CD4-positive, alpha-beta T cell treated with Interleukin-4 for 1 hour (primary cell): Measurements from ENCODE around the gene GDAP2.
"Not testable (repeated sequence)": the region's sequence is repeated elsewhere in the genome, so short reads cannot be mapped to it uniquely, and the experiment has no call there.

Experiments used
- DNase-seq, 2 donors: peaks; one replicate each; pipeline ENCODE4 v3.0.0-alpha.2; 2020 to 2022

The GDAP2 gene

DNA sequence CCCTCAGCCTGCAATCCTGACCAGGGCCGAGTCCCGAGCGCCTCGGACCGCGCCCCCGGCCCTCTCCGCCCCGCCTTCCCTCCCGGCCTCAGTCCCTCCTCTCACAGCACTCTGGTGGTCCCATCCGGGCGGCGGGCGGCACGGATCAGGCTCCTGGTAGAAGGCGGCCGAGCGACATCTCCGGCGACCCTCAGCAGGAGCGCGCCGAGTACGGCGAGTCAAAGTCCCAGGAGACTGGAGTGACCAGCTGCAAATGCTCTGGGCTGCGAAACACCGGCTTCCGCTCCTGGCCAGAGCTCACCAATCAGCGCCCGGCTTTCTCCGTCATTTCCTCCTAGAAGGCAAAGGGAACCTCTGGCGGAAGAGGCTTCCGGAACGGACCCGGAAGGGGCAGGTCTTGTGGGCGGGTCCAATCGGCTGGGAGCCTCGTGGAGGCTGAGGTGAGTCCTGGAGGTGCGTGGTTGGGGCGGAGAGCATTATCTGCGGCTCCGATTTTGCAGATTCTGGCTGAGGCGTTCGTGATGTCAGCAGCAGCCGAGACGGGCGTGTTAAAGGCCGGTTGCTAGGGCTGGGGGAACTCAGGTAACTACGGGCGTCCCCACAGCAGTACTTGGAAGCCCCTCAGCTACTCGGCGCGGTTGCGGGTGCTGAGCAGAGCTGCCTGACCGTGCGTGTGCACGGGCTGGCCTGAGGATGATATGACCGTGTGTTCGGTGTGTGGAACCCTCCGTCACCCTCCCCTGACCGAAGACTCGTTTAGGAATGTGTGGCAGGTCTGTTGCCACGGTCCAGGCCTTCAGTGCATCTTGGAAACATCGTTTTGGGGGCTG is at the start of gene GDAP2, which contains the start of gene WDR3:
TSS of gene GDAP2 (minus strand) at position 279 of the 830 bp plus-strand sequence. CDS start 9,264 bp downstream, outside the sequence.
TSS of gene WDR3 (plus strand) at position 397 of the 830 bp plus-strand sequence. CDS start 3,581 bp downstream, outside the sequence.
- peak; percentile 96 for DNase-seq

- no peak for DNase-seq
Observed at GRCh38 chr1:117976381-117976780, 47.0 kb upstream of the GDAP2 start.

GRCh38 chr1:117971777-117972176 is 42.4 kb upstream of the GDAP2 start:
- no peak for DNase-seq

DNA sequence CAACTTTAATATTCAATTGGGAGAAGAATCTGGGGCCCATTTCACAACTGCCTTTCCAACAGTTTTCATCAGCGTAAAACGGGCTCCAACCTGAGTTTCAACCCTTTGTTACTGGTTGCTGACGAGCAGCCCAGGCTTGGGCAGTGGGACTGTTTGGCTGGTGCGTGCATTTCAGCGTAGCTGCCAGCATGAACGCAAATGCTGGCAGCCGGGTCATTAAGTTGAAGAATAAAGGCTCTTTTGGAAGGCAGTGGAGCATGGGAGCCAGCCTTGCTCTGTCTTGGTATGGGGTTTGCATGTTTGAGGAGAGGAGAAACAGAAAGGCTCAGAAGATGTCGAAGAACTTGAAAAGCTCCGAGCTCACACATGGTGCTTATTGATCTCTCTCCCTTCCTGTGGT is 40.8 kb upstream of the GDAP2 start:
- DNase-seq = no peak

GRCh38 chr1:117967881-117968280 is 38.5 kb upstream of the GDAP2 start:
- DNase-seq = no peak

DNA sequence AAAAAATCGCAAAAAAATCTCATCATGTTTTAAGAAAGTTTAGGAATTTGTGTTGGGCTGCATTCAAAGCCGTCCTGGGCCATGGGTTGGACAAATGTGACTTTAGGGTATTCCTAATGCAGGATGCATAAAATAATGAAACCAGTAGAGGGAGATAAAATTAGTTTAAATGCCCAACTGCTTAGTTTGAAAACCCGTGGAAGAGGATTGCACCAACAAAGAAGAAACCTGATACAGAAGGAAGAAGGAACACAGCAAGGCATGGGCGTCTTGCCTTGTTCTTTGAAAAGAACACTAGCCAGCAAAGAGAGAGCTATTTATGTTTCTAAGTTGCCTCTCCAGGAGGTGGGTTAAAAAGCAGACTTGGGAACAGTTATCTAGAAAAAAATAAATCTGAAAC is 38.1 kb upstream of the GDAP2 start:
- DNase-seq = no peak

DNA sequence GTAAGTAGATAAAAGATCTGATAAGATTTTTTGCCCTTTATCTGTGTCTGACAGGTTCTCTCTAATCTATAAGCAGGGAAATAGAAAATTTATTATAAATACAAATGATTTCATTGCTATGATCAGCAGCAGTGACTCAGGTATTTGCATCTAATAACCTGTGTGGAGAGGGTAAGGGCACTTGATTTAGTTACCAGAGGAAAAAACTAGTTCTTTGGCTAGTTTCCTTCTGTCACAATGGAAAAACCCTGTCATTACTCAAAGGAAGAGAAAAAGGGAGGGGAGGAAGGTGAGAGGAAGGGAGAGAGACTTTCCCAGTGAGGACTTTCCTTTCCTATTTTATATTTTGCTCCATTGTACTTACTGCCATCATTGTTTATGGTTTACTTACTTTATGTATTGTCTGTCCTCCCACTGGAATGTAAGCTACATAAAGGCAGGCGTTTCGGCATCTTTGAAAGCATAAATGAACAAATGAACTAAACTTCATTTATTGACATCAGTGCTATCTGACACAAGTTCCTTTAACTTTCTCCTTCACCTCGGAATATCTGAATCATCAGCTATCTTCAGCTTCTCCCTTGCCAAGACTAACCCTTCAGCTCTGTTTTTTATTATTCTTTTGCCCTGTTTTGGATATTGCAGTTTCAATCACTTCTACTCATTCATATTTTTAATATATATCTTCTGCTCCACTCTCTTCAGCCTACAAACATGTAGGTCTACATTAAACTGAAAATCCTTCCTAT is 35.0 kb upstream of the GDAP2 start:
- no peak for DNase-seq

GRCh38 chr1:117959364-117959763 is 29.9 kb upstream of the GDAP2 start:
- no peak for DNase-seq

DNA sequence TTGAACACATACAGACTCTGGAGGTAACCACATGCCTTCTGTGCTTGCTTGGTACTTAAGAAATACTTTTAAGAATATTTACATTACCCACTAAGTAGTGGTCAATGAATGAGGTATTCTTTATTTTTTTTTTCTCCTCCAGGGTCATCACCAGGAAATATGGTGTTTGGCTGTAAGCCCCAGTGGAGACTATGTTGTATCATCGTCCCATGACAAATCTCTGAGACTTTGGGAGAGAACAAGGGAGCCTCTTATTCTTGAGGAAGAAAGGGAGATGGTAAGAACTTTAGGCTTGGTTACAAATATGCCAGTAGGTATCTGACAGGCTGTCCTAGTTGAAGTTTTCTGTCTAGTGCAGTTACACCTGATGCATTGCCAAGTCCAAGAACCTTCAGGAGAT is 23.0 kb upstream of the GDAP2 start:
- DNase-seq = no peak

- no peak for DNase-seq
Observed at GRCh38 chr1:117942293-117942692, 12.9 kb upstream of the GDAP2 start.

DNA sequence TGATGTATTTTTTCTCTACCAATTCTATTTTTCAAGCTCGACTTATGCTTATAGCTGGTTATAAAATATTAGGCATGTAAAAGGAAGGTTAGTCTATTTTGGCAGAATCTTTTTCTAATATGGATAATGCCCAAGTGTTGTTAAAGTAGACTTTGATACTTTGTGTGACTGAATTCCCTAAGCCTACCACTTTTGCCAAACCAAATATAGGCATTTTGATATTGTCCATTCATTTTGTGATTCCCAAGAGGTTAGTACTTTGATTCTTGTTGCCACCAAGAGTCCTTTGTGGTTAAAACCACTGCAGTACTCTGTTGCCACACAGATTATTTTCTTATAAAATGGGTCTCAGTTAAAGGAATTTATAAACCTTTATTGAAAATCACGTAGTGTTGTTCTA is 4.3 kb upstream of the GDAP2 start:
- DNase-seq = no peak

DNA sequence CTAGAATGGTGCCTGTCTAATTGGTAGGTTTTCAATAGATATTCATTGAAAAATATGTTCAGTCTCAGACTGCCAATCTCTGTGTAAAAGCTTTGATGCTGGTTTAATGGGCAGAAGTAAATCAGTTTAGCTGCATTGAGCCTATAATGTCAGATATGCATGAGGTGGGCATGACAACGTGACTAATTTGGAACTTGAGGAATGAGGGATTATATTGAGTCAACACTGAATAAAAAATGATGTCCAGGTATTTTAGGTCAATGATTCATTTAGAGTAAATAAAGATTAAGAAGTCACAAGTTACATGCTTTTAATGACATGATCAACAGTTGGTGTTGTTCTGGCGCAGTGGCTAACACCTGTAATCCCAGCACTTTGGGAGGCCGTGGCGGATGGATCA is 3.2 kb upstream of the GDAP2 start:
- no peak for DNase-seq

DNA sequence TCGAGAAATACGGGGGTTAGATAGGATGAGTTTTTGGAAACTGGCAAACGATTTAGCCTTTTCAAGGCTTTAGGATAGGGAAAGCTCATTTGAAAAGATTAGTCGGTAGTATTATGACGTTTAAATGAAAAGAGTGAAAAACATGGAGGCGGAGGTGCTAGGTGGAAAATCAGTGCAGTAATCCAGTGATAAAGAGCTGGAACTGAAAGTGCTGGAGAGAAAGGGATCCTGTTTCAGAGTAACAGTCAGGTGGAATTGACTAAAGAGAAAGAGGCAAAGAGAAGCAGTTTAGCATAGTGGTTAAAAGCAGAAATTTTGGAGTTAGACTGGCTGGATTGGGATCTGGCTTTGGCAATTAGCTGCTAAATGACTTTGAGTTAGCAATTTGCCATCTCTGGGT is 1.1 kb upstream of the GDAP2 start:
- DNase-seq = peak in 1 of 2 donors; percentile 0

DNA sequence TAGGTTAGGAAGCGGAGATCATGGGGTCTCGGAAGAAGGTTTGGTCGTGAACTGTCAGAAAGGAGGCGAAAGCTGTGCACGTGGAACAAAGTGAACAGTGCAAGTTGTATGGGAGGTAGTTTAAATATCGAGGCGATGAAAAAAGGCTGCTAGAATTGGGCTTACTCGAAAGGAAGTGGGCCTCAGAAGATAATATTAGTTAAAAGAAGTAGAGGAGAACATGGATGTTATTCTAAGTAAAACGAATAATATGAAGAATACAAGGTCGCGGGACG is 689 bp upstream of the GDAP2 start:
- no peak for DNase-seq

- peak; percentile 57 to 63 for DNase-seq
Observed at GRCh38 chr1:117928881-117929342, 509 bp downstream of the GDAP2 start.

- no peak for DNase-seq
Observed at GRCh38 chr1:117925981-117926380, 3.4 kb downstream of the GDAP2 start.

- DNase-seq = not testable (repeated sequence)
Observed at GRCh38 chr1:117922717-117923116, 6.7 kb downstream of the GDAP2 start.

- no peak for DNase-seq
Observed at GRCh38 chr1:117921991-117922390, 7.4 kb downstream of the GDAP2 start.

GRCh38 chr1:117919376-117919775 is 10.0 kb downstream of the GDAP2 start:
- no peak for DNase-seq

GRCh38 chr1:117911051-117911450 is 18.4 kb downstream of the GDAP2 start:
- no peak for DNase-seq

DNA sequence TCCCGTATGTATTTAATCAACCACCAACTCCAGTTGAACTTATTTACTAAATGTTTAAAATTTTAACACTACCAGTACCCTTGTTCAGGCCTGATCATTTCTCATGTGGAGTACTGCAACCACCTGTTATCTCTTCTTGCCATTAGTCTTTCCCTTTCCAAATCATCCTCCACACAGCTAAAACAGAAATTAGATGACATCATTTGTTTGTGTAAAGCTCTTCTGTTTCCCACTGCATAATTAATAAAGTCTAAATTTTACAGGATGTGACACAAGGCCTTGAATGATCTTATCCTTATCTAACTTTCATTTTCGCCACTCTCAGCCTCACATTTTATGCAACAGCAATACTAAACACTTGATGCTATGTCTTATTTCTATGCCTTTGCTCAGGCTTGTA is 24.4 kb downstream of the GDAP2 start:
- DNase-seq = no peak

DNA sequence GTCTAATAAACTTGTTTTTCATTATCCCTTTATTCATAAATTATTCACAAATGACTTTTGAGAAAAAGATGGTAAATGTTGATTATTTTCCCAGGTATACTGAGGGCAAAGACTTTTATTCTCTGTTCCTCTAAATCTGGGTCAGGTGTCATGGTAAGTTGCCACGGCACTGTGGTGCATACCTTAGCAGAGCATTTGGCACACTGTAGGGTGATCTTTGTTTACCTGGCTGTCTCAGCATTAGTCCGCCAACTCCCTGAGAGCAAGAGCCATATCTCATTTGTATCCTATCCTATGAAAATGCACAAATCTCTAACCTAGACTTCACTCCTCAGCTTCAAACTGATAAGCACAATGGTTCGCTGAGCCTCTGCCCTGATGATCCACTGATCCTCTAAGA is 24.9 kb downstream of the GDAP2 start:
- DNase-seq = no peak

DNA sequence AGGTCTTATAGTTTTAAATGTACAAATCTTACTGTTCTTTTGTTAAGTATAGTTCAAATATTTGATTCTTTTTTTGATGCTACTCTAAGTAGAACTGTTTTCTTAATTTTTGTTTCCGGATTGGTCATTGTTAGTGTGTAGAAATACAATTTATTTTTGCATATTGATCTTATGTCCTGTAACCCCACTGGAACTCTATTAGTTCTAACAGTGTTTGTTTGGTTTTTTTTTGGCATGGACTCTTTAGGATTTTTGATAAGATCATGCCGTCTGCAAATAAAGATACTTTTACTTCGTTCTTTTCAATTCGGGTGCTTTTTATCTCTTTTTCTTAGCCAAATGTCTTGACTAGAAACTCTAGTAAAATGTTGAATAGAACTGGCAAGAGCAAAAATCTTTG is 26.5 kb downstream of the GDAP2 start:
- no peak for DNase-seq

DNA sequence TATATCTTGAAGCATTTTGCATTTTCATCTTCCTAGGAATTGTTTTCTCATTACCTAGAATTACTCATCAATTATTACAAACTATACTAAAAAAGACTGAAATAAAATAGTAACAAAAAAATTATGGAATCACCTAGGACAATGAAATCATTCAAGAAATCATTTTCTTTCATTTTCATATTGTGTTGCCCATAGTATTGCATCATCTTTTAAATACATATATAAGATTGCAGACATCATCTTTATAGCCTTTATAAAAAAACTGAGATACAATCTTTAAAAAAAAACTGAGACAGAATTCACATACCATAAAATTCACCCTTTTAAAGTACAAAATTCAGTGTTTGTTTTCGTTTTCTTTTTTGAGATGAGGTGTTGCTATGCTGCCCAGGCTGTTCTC is 29.6 kb downstream of the GDAP2 start:
- DNase-seq = no peak
